ENCODE measurements around the gene DHX57.
A peak's percentile ranks its signal among the peaks of the same experiment; 100 is the strongest.

Gene DHX57

GRCh38 chr2:38875576-38876367, at the start of gene DHX57, which contains the start of gene MORN2:
TSS of gene DHX57 (minus strand) at chr2:38875934. CDS start at chr2:38868405, 7,529 bp downstream.
TSS of gene MORN2 (plus strand) at chr2:38875976.
- DNase-seq, result peak; percentile 85

GRCh38 chr2:38922902-38923301, 47.2 kb upstream of the DHX57 start:
- no peak for DNase-seq

- DNase-seq, result no peak
Observed at GRCh38 chr2:38922389-38922788, 46.7 kb upstream of the DHX57 start.

GRCh38 chr2:38912619-38913018, 36.9 kb upstream of the DHX57 start:
- DNase-seq, result no peak

- no peak for DNase-seq
Observed at GRCh38 chr2:38911191-38911590, 35.5 kb upstream of the DHX57 start.

- DNase-seq, result no peak
Observed at GRCh38 chr2:38909872-38910271, 34.1 kb upstream of the DHX57 start.

- no peak for DNase-seq
Observed at GRCh38 chr2:38907743-38908562, 32.2 kb upstream of the DHX57 start.

- DNase-seq, result no peak
Observed at GRCh38 chr2:38907242-38907641, 31.5 kb upstream of the DHX57 start.

- no peak for DNase-seq
Observed at GRCh38 chr2:38905251-38905650, 29.5 kb upstream of the DHX57 start.

- DNase-seq, result no peak
Observed at GRCh38 chr2:38900726-38901125, 25.0 kb upstream of the DHX57 start.

- DNase-seq, result no peak
Observed at GRCh38 chr2:38898256-38898655, 22.5 kb upstream of the DHX57 start.

GRCh38 chr2:38892819-38893218, 17.1 kb upstream of the DHX57 start:
- no peak for DNase-seq

GRCh38 chr2:38889575-38889974, 13.8 kb upstream of the DHX57 start, which contains the start of gene ARHGEF33:
TSS of gene ARHGEF33 (plus strand) at chr2:38889875. CDS start at chr2:38919448, 29,573 bp downstream.
- DNase-seq, result no peak

GRCh38 chr2:38889045-38889444, 13.3 kb upstream of the DHX57 start:
- no peak for DNase-seq

GRCh38 chr2:38887902-38888554, 12.3 kb upstream of the DHX57 start:
- DNase-seq, result no peak

- DNase-seq, result no peak
Observed at GRCh38 chr2:38887347-38887746, 11.6 kb upstream of the DHX57 start.

- no peak for DNase-seq
Observed at GRCh38 chr2:38886063-38886462, 10.3 kb upstream of the DHX57 start.

GRCh38 chr2:38876407-38876806, 673 bp upstream of the DHX57 start:
- no peak for DNase-seq

- no peak for DNase-seq
Observed at GRCh38 chr2:38875227-38875575, 533 bp downstream of the DHX57 start.

- no peak for DNase-seq
Observed at GRCh38 chr2:38873763-38874162, 2.0 kb downstream of the DHX57 start.

- DNase-seq, result no peak
Observed at GRCh38 chr2:38871432-38871831, 4.3 kb downstream of the DHX57 start.

GRCh38 chr2:38866773-38867443, 8.8 kb downstream of the DHX57 start:
- DNase-seq, result no peak

Measured in hematopoietic multipotent progenitor cell treated with erythropoietin and hydrocortisone succinate and interleukin-3 and kit ligand, for 8 days (in vitro differentiated cells).